Activated CD4-positive, alpha-beta T cell treated with anti-CD3 and anti-CD28 coated beads for 1 hour (primary cell): Measurements from ENCODE around the gene MYO1H.
"Not testable (repeated sequence)": the region's sequence is repeated elsewhere in the genome, so short reads cannot be mapped to it uniquely, and the experiment has no call there.

Source experiments
- DNase-seq: peaks from one replicate; pipeline ENCODE4 v3.0.0-alpha.2; 2020

Gene MYO1H

GRCh38 chr12:109352184-109352583 is 4.5 kb downstream of the MYO1H start:
- no peak for DNase-seq

- no peak for DNase-seq
Measured at GRCh38 chr12:109356577-109356976, 8.9 kb downstream of the MYO1H start.

- no peak for DNase-seq
Measured at GRCh38 chr12:109357032-109357431, 9.3 kb downstream of the MYO1H start.

GRCh38 chr12:109358154-109358869 is 10.6 kb downstream of the MYO1H start:
- DNase-seq = no peak

- DNase-seq = no peak
Measured at GRCh38 chr12:109359131-109359690, 11.5 kb downstream of the MYO1H start.

- DNase-seq = no peak
Measured at GRCh38 chr12:109369831-109370230, 22.1 kb downstream of the MYO1H start.

- DNase-seq = no peak
Measured at GRCh38 chr12:109377139-109377685, 29.5 kb downstream of the MYO1H start.

- no peak for DNase-seq
Measured at GRCh38 chr12:109378569-109378968, 30.9 kb downstream of the MYO1H start.

GRCh38 chr12:109382031-109382430 is 34.3 kb downstream of the MYO1H start:
- DNase-seq = no peak

- no peak for DNase-seq
Measured at GRCh38 chr12:109383240-109383639, 35.5 kb downstream of the MYO1H start.

GRCh38 chr12:109385339-109386058 is 37.8 kb downstream of the MYO1H start:
- DNase-seq = no peak

GRCh38 chr12:109386059-109386433 is 38.3 kb downstream of the MYO1H start:
- no peak for DNase-seq

- DNase-seq = no peak
Measured at GRCh38 chr12:109387425-109388166, 39.9 kb downstream of the MYO1H start.

- no peak for DNase-seq
Measured at GRCh38 chr12:109388167-109388563, 40.5 kb downstream of the MYO1H start.

GRCh38 chr12:109389146-109389545 is 41.4 kb downstream of the MYO1H start:
- no peak for DNase-seq

- DNase-seq = no peak
Measured at GRCh38 chr12:109393437-109394345, 46.0 kb downstream of the MYO1H start.

GRCh38 chr12:109394891-109395290 is 47.2 kb downstream of the MYO1H start:
- no peak for DNase-seq

- DNase-seq = not testable (repeated sequence)
Measured at GRCh38 chr12:109404841-109405240, 57.1 kb downstream of the MYO1H start.

GRCh38 chr12:109406147-109406546 is 58.4 kb downstream of the MYO1H start:
- DNase-seq = not testable (repeated sequence)

- DNase-seq = no peak
Measured at GRCh38 chr12:109418848-109419480, 71.3 kb downstream of the MYO1H start.

- no peak for DNase-seq
Measured at GRCh38 chr12:109421355-109422087, 73.8 kb downstream of the MYO1H start.
